Renal cortical epithelial cell (primary cell): ENCODE measurements around the gene EEF1E1. TPM values are rescaled to one million over a fixed set of nuclear protein-coding genes. Genes with fewer than 3 reads are reported as not detected.

Source experiments
- DNase-seq: peaks from one replicate; pipeline ENCODE4 v3.0.0-alpha.2; 2011; ENCODE audit warnings: low read depth
- total RNA-seq: library from RNA; depleted of rRNA; stranded (reverse); fragments of >200 nt; gene quantifications from 2 replicates; pipeline ENCODE4 v1.2.3, GENCODE V29; 2014

Gene EEF1E1
- total RNA-seq = 96.9 and 124 TPM in 2 replicates

DNA sequence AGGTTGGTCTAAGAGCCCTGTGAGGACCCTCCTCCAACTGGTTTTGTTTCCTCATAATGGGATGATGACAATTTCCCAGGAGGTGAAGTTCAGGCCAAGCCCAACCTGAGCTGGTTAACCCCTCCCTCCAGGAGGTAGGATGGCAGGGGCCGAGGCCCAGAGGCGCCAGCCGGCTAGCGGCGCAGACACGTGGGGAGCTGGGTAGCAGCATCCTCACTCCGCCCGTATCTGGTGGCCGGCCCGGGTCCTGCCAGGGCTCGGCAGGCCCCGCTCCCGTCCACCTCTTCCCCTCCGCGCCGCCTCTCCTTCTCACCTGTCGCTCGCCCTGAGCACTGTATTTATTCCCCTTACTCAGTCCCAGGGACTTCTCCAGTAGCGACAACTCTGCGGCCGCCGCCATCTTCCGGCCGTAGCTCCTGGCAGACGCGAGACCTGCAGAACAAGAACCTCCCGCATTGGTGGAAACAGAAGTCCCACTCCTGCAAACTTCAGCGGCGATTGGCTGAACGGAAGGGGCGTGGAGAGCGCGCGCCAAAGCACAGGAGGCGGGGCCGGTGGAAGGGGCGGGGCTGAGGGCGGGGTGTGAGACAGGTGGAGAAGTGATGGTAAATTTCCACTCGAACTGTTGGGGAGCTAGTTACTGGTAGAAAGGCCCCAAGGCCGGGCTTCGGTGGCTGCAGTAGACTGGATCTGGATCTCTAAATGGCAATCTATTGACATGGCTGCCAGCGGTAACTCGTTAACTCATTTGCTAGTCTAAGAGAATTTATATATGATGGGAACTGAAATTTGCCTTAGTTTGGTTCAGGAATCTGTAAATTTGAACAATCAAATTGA lies at the start of gene EEF1E1:
Gene EEF1E1 (minus strand): TSS at position 427 of the 837 bp plus-strand sequence. CDS start 27 bp downstream, at position 400.
- DNase-seq = peak; percentile 93

DNA sequence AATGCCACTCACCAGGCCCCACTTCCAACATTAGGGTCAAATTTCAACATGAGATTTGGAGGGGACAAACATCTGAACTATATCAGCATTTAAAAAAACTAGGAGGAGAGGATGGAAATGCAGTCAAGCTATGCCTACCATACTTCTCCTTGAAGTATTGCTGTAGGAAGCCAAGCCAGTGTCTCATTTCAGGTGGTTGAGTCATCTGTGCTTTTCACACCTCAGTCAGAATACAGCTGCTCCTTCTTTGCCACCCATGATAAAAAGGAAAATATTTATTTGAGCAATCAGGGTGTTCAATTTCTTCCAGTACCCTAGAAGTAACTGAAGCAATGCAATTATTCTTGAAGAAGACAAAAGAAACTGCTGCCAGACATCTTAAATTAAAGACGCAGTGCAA lies 47.0 kb upstream of the EEF1E1 start:
- no peak for DNase-seq

DNA sequence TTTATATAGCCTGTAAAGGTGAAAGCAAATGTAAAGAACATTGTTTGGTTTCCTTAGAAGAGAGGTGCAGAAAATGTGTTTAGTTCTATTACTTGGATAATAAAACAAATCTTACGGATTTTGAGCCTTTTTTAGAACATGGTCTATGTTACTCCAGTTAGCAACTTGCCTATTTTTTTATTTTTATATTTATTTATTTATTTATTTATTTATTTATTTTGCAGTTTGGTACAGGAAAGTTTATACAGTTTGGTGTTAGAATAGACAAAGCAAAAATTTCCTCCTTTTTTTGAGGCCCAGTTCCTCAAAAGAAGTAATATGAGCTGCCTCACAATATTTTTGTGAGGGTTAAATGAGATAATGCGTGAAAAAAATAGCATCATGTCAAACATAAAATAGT lies 41.6 kb upstream of the EEF1E1 start:
- no peak for DNase-seq

DNA sequence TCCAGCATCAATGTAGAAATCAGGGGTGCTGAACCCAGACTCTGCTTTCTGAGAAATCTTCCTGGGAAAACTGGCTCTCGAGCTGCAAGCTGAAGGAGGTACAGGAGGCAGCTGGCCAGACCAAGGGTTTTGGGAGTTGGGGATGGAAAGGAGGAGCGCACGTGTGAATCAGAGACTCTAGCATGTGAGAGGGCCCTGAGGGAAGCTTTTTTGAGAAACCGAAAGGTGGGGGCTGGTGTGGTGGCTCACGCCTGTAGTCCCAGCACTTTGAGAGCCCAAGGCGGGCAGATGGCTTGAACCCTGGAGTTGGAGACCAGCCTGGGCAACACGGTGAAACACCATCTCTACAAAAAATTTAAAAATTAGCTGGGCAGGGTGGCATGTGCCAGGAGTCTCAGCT lies 37.1 kb upstream of the EEF1E1 start:
- no peak for DNase-seq

DNA sequence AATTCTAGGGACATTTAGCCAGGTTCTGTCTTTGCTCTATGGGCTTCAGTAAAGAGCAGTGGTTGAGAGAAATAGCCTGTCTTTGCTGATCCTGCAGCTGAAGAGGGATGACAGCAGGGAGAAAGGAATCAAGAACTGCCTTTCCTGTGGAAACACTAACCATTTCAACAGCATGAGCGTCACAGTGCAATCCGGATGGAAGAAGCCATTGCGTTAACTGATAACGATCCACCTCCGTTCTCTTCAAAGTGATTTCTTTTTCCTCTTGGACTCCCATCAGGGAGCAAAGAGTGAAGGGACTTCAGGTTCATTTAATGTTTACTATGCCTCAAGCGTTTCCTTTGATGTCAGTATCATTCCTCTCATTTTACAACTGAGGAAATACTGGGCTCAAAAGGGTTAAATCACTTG lies 35.2 kb upstream of the EEF1E1 start:
- no peak for DNase-seq

DNA sequence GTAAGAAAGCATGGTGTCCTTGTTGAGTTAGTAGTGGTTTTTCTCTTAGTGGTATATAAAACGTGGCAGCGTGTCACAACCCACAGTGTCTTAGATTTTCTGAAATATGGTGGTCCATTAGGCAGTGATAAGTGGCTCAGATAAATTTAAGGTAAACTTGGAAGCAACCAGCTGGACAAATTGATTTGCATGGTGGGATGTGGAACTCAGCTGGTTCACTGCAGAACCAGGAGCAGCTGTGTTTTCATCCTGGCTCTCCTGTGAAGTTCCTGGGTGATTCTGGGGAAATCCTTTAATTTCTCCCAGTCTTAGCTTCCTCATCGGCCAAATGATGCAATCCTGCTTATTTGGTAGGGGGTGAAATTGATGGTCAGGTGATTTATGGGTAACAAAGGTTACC lies 32.9 kb upstream of the EEF1E1 start:
- DNase-seq = no peak

DNA sequence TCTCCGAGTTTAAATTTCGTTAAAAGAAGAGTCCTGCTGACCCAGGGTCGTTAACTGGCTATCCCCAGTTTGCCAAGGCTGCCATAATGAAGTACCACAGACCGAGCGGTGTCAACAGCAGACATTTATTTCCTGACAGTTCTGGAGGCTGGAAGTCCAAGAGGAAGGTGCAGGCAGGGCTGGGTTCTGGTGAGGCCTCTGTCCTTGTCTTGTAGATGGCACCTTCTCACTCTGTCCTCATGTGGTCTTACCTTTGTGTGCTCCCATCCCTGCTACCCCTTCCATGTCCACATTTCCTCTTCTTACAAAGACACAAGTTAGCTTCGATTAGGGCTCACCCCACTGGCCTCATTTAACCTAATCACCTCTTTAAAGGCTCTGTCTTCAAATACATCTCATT lies 29.8 kb upstream of the EEF1E1 start:
- DNase-seq = no peak

DNA sequence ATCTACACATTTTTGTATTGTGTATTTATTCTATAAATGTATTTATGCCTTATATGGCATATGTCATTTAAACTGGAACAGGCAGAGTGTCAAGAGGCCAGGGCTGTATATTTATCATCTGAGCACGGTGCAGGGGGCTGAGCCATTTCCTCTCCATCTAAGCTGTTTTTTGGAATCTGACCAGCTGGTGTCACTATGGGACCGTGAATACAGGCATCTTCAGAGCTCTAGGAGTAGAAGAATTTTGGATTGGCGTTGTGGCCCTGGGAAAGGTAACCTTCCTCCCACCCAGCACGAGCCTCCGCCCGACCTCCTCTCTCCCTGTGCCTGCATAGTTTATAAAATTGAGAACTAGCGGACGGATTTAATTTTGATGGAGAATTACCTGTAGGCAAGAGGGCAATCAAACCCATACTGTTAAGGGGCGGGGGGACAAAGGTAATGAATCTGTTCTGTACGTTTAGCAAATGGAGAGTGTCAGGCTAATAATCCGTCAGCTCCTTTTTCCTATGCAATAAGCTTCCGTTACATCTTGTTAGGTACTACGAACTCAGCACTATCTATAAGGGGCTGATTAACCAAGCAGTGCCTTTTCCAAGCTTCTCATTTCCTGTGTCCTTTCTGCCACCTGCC lies 29.0 kb upstream of the EEF1E1 start:
- peak; percentile 52 for DNase-seq

DNA sequence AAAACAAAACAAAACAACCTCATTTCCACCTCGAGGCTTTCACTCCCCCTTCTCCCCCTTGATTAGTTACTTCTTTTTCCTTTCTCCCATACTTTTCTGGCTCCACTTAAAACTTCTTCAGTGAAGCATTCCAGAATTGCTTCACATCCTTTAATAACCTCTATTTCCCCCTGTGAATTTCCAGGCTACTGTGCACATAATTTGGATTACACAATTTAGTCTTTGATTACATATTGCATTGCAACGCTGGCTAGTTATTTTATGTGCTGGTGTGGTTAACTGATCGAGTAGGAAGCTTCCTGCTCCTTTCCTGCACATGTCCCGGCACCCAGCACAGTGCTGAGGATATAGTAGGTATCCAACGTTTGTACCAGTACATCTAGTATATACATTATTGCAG lies 28.1 kb upstream of the EEF1E1 start:
- DNase-seq = peak; percentile 60

DNA sequence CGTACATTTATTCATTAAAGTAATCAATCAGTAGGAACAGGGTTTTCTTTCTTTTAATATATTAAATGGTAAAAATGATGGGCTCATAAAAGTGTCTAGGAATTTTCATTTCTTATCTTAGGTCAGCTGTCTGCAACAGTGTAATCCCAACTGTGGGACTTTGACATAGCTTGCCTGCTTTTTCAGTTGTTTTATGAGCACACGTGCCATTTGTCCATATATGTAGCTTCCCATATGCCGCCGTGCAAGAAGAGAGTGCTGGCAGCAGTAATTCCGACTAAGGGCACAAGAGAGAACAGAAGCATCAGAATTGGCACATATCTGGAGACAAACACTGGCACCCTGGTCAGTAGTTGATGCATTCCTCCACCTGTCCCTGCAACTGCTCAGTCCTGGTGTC lies 20.9 kb upstream of the EEF1E1 start:
- DNase-seq = no peak

DNA sequence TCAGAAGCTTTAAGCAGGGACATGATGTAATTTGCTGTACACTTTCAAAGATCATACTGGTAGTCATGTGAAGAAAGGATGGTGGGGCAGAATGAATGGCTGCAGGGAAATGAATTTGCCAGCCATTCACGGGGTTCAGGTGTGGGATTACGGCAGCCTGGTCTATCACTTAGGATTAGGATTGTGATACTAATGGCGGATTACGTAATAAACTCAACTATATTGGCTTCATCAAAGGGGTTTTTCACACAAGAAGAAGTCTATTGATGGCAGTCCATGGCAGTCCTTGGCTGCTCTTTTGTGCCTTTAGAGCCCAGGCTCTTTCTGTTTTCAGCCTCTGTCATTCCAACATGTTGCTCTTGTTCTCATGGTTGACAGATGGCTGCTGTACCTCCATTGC lies 12.6 kb upstream of the EEF1E1 start:
- no peak for DNase-seq

DNA sequence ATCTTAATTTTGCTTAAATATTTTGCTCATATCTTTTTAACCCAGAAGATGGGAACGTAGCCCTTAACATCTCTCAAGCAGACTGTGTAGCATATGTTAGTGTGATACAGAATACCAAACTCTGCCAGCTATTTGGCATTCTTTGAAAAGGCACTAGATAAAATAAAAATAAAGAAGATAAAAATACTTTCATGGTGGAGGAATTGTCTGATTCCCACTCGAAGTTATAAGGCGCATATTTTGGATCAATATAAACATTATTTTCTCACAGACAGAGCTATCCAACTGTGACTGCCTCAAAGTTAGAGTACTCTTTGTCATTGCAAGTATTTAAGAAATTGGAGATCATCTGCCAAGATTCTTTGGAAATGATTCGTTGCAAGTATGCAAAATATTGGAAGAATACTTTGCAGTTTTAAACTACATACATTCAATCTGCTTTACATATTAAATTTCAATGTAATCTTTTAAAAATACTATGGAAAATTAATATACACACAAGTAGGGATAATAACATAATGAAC lies 10.8 kb upstream of the EEF1E1 start:
- DNase-seq = no peak

DNA sequence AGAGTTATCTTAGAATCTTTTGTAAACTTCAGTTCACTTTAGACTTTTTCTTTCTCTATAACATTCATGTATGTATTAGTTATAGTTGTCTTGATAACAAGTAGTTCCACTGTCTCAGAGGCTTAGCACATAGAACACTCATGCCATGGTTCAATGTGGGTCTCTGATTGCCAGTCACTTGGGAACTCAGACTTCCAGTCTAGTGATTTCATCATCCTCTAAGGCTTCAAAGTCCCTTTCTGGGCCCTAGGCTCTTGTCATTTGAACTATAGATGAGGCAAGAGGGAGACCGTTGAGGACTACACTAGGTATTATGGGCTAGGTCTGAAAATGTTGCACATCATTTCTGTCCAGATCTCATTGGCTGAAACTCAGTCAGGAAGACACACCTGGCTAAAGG lies 8.4 kb upstream of the EEF1E1 start:
- DNase-seq = no peak

DNA sequence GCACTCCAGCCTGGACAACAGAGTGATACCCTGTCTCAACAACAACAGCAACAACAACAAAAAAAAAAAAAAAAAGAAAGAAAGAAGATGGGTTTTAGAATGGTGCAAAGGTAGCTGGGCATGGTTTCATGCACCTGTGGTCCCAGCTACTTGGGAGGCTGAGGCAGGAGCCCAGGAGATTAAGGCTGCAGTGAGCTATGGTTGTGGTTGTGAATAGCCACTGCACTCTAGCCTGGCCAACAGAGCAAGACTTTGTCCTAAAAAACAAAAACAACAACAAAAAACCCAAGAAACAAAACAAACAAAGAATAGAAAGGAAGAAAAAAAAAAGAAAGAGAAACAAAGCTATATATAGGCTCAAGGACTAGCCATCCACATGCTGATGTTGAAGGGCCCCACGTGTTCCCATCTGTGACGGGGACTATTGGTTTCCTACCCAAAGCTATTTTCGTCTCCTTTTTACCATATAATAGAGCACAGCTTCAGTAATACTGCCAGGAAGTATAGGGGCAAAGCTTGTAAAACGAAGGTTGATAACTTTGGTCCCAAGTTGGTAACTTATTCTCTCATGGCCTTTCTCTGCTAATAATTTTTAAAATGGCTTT lies 7.9 kb upstream of the EEF1E1 start:
- DNase-seq = no peak

DNA sequence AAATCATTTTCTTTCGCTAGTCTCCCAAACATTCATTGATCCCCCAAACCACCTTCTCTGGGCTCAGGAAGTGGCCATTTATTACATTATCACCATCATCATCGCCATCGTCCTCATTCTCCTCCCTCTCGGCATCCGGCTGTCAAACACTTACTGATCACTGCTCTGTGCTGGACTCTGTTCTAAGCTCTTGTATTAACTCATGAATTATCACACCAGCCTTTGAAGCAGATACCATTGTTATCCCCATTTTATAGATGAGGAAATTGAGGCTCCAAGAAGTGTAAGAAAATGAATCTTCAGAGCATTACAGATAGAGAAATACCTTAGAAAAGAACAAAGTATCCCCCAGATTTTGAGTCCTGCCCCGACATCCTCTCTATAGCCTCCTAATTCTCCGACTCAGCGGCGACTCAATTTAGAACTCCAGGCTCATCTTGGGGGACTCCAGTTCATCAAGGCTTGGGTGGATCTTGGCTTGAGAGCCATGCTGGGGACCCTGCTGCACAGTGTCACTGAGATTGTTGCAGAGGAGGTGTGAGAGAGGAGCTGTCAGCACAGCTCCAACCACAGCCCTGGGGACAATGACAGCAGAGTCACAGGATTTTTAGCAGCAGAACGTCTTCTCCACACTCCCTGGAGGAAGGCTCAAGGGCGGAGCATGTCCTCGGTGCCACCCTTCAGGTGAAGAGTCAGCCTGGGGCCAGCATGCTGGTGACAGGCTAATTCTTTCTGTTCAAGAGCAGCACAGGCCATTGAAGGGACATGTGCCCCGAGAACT lies 6.6 kb upstream of the EEF1E1 start:
- DNase-seq = no peak

DNA sequence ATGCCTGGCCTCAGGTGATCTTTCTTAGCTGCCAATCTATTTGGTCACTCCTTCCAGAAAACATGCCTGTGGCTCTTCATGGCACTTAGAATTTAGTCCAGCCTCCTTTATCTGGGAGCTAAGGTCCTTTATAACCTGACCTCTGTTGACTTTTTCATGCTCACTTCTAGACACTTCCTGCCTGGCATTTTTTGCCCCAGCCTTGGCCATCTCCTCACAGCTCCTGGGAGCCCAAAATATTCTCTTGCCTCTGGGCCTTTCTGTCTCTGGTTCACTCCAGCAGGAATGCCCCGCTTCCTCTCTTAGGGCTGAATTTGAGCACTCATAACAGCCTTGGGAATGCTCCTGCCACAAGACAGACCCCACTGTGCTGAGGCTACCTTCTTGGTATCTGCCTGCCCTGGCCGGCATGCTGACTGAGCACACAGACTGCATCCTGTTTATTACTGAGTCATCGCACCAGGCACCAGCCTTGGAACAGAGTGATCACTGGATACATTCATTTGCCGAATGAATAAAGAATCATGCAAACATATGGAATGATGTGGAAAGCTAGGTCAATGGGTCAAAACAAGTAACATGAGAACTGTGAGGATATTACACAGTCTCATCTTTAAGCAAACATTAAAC lies 5.8 kb upstream of the EEF1E1 start:
- peak; percentile 83 for DNase-seq

DNA sequence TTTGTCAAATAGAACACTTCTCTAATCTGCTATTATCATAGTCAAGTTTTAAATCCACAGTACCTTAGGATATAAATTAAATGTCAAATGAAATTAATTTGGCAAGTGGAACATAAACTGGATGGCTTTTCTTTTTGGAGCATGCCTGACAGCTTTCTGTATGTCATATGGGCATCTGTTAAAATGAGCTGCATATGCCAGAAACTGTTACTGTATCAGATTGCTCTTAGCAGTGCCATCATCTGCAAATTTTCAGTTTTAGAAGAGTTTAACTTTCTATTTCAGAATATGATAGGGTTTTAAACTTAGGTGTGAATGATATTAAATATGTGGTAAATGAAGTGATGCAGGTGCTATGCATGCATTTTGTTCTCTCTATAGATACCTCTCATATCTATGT lies 3.4 kb upstream of the EEF1E1 start:
- no peak for DNase-seq

DNA sequence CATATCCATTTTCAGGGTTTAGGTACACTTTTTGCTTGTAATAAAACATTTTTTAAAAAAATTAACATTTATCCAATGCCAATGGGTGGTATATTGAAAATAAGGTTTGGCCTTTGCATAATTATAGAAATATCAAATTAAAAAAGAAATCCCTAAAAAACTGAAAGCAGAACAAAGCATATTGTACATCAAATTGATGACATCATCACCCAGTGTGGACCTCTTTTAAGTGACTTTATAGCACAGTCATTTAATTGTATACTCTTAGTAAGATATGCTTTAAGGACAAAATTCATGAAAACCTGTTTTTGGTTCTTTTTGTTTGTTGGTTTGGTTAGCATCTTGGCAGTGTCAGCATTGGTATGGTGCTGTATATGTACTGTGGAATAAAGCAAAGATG lies 1.4 kb upstream of the EEF1E1 start:
- no peak for DNase-seq

DNA sequence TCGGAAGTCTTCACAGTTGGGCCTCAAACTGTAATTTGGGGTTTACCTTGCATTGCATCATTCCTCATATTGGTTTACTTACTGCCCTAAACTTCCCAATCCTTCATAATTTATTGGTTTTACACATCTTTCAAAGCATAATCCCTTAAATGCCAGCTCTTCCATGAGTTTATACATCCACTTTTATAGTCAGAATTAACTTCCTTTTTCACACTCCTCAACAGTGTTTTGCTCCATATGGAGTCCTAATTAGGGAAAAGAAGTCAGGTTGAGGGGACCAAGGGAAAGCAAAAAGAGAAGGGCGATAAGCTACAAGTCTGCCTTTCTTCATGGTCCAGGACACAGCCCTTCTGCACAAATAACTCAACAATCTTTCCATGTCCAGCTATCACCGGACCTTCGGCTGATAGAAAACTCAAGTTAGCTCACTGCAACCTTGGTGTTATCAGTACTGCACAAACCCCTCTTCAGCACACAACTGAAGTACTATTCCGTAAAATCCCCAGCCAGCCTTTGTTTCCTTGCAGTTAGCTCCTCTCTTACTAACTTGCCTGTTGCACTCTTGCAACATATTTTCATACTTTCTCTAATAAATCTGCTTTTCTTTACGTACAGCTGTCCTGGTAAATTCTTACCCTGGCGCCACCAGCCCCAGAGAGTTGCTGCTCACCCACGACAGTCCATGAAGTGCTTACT lies 2.0 kb downstream of the EEF1E1 start:
- no peak for DNase-seq

DNA sequence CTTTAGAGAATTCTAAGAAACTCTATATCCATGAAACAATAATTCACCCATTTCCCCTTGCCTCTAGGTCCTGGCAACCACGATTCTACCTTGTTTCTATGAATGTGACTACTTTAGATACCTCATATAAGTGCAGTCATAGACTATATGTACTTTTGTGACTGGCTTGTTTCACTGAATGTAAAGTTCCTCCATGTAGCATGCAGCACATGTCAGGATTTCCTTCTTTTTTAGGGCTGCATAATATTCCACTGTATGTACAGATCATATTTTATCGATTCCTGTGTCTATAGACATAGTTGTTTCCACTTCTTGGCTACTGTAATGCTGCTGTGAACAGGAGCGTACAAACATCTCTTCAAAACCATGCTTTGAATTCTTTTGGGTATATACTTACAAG lies 11.7 kb downstream of the EEF1E1 start:
- no peak for DNase-seq

DNA sequence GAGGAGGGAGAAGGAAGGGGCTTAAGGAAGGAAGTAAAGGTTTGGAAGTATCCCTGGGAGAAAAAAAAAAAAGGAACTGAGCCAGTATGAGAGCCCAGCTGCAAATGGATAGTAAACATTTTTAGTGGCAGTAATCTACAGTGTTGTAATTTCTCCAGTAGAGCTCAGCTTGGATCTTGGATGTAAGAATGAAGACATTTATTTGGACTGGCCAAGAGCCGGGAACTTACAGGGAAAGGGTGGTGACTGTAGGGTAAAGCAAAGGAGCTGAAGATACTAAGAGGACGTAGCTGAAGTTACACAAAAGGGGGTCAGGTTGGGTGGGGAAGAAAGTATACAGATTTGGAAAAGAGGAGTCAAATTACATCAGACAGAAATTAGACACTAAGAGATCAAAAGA lies 13.5 kb downstream of the EEF1E1 start:
- no peak for DNase-seq
